IMR-90 (cell line): ENCODE data around the gene AJUBA. TPM values are rescaled to one million over a fixed set of nuclear protein-coding genes. Genes with fewer than 3 reads are reported as not detected.

Experiments used
- ATAC-seq: fragments of 200-7000 bp; cut with Tn5 transposase; 2 replicates; pipeline ENCODE4 v1.9.1; 2020; ENCODE audit warnings: low read depth, mild to moderate bottlenecking, moderate library complexity
- BruUV-seq: library from RNA; stranded (reverse); fragments of 400-500 nt; replicated peaks from 2 replicates; lab custom pipeline; 2021; lab: Mats Ljungman, UMichigan
- CTCF ChIA-PET: fragments of 300-600 bp; formaldehyde crosslinking; extraction: SDS; loops from one replicate; lab custom pipeline; 2021; ENCODE audit warnings: antibody characterized with exemption; lab: Yijun Ruan, JAX
- POLR2A ChIA-PET: fragments of 300-600 bp; sonication (Branson Sonifier 250); formaldehyde crosslinking; loops from one replicate; lab custom pipeline; 2022; ENCODE audit warnings: antibody characterized with exemption; ENCODE audit not compliant: unreplicated experiment; lab: Charles Lee
- DNase-seq: peaks from one replicate; pipeline ENCODE4 v3.0.0; 2013
- H2AFZ ChIP-seq: replicated peaks from 2 replicates; pipeline ENCODE3; 2013; ENCODE audit warnings: low read length, mild to moderate bottlenecking; ENCODE audit not compliant: poor library complexity
- H2AK5ac ChIP-seq: 2 replicates; pipeline ENCODE4 v1.6.1; 2013; ENCODE audit warnings: low read depth, low read length, inconsistent platforms
- H2AK9ac ChIP-seq: replicated peaks from 2 replicates; pipeline ENCODE3; 2013; ENCODE audit warnings: mild to moderate bottlenecking, low read depth, low read length, moderate library complexity; ENCODE audit not compliant: poor library complexity
- H2BK120ac ChIP-seq: 2 replicates; pipeline ENCODE4 v1.6.1; 2013; ENCODE audit warnings: low read depth, low read length, inconsistent platforms
- H2BK15ac ChIP-seq: 3 replicates; pipeline ENCODE4 v1.6.1; 2013; ENCODE audit warnings: low read depth, low read length, inconsistent platforms
- H2BK20ac ChIP-seq: 2 replicates; pipeline ENCODE4 v1.6.1; 2013; ENCODE audit warnings: low read depth, mild to moderate bottlenecking, inconsistent platforms, low read length, moderate library complexity
- H2BK5ac ChIP-seq: 2 replicates; pipeline ENCODE4 v1.6.1; 2013; ENCODE audit warnings: mild to moderate bottlenecking, low read depth, low read length, inconsistent platforms; ENCODE audit not compliant: poor library complexity, severe bottlenecking
- H3K14ac ChIP-seq: replicated peaks from 2 replicates; pipeline ENCODE4 v1.6.1; 2013; ENCODE audit warnings: low read depth, low read length, inconsistent platforms
- H3K18ac ChIP-seq: 2 replicates; pipeline ENCODE4 v1.6.1; 2013; ENCODE audit warnings: low read depth, low read length, control low read depth
- H3K23ac ChIP-seq: 2 replicates; pipeline ENCODE4 v1.6.1; 2013; ENCODE audit warnings: low read depth, low read length, inconsistent platforms
- H3K27ac ChIP-seq: 2 replicates; pipeline ENCODE4 v1.5.1; 2013; ENCODE audit warnings: mild to moderate bottlenecking, control low read depth, low read length; ENCODE audit not compliant: insufficient read depth
- H3K27me3 ChIP-seq: 2 replicates; pipeline ENCODE4 v1.6.1; 2013; ENCODE audit warnings: low read length; ENCODE audit not compliant: control insufficient read depth, insufficient read depth
- H3K36me3 ChIP-seq: 2 replicates; pipeline ENCODE4 v1.6.1; 2013; ENCODE audit warnings: low read length, mixed read lengths; ENCODE audit not compliant: control insufficient read depth, insufficient read depth
- H3K4ac ChIP-seq: 2 replicates; pipeline ENCODE4 v1.6.1; 2013; ENCODE audit warnings: low read depth, low read length, inconsistent platforms
- H3K4me1 ChIP-seq: 2 replicates; pipeline ENCODE4 v1.6.1; 2013; ENCODE audit warnings: low read length, mixed read lengths; ENCODE audit not compliant: control insufficient read depth, insufficient read depth
- H3K4me2 ChIP-seq: 2 replicates; pipeline ENCODE4 v1.6.1; 2013; ENCODE audit warnings: low read depth, mild to moderate bottlenecking, control low read depth, low read length, moderate library complexity
- H3K4me3 ChIP-seq: 2 replicates; pipeline ENCODE4 v1.5.1; 2013; ENCODE audit warnings: low read depth, mild to moderate bottlenecking, control low read depth, low read length, moderate library complexity; ENCODE audit not compliant: insufficient read depth
- H3K56ac ChIP-seq: 2 replicates; pipeline ENCODE4 v1.6.1; 2013; ENCODE audit warnings: low read length, inconsistent platforms; ENCODE audit not compliant: insufficient read depth; ENCODE audit errors: extremely low read depth
- H3K79me1 ChIP-seq, 2 experiments: 2 replicates each; pipeline ENCODE4 v1.6.1; 2013; ENCODE audit warnings: low read length in 2 of 2, inconsistent platforms in 1 of 2, low read depth in 1 of 2
- H3K9ac ChIP-seq: 2 replicates; pipeline ENCODE4 v1.6.1; 2013; ENCODE audit warnings: low read depth, low read length, control low read depth
- H3K9me1 ChIP-seq: 2 replicates; pipeline ENCODE4 v1.6.1; 2013; ENCODE audit warnings: low read length, inconsistent platforms; ENCODE audit not compliant: insufficient read depth
- H3K9me3 ChIP-seq: 2 replicates; pipeline ENCODE4 v1.6.1; 2013; ENCODE audit warnings: low read length; ENCODE audit not compliant: control insufficient read depth, insufficient read depth
- H4K20me1 ChIP-seq: 2 replicates; pipeline ENCODE4 v1.6.1; 2013; ENCODE audit warnings: low read length, inconsistent platforms; ENCODE audit not compliant: insufficient read depth
- H4K5ac ChIP-seq: 2 replicates; pipeline ENCODE4 v1.6.1; 2013; ENCODE audit warnings: mild to moderate bottlenecking, low read depth, low read length, control low read depth
- H4K8ac ChIP-seq, 2 experiments: 2 replicates each; pipeline ENCODE4 v1.6.1; 2013; ENCODE audit warnings: low read depth in 2 of 2, low read length in 2 of 2, control low read depth in 1 of 2, inconsistent platforms in 1 of 2
- H4K91ac ChIP-seq: 2 replicates; pipeline ENCODE4 v1.6.1; 2013; ENCODE audit warnings: low read depth, low read length, inconsistent platforms; ENCODE audit not compliant: insufficient read depth
- BHLHE40 ChIP-seq: fragments of 150-350 bp; IDR thresholded peaks from 2 replicates; pipeline ENCODE4 v1.6.1; 2016; ENCODE audit warnings: mild to moderate bottlenecking, low read depth, low read length
- CEBPB ChIP-seq: IDR thresholded peaks from 2 replicates; pipeline ENCODE4 v1.6.1; 2012; ENCODE audit warnings: low read depth, low read length, improper control_type of control experiment
- MAZ ChIP-seq: IDR thresholded peaks from 2 replicates; pipeline ENCODE4 v1.6.1; 2012; ENCODE audit warnings: low read depth, mild to moderate bottlenecking, low read length, improper control_type of control experiment, moderate library complexity, borderline replicate concordance
- MXI1 ChIP-seq: IDR thresholded peaks from 2 replicates; pipeline ENCODE4 v1.6.1; 2012; ENCODE audit warnings: low read depth, mild to moderate bottlenecking, low read length, moderate library complexity, borderline replicate concordance
- NFE2L2 ChIP-seq: fragments of 150-350 bp; IDR thresholded peaks from 2 replicates; pipeline ENCODE4 v1.6.1; 2016; ENCODE audit warnings: low read depth, mild to moderate bottlenecking, low read length
- POLR2A ChIP-seq: IDR thresholded peaks from 2 replicates; pipeline ENCODE4 v1.6.1; 2012; ENCODE audit warnings: mild to moderate bottlenecking, low read depth, low read length
- RCOR1 ChIP-seq: IDR thresholded peaks from 2 replicates; pipeline ENCODE4 v1.6.1; 2012; ENCODE audit warnings: mild to moderate bottlenecking, low read length, improper control_type of control experiment; ENCODE audit not compliant: insufficient replicate concordance
- RFX5 ChIP-seq: IDR thresholded peaks from 2 replicates; pipeline ENCODE4 v1.8.0; 2012; ENCODE audit warnings: low read depth, mild to moderate bottlenecking, low read length, moderate library complexity
- SMC3 ChIP-seq: fragments of 150-350 bp; IDR thresholded peaks from 2 replicates; pipeline ENCODE4 v1.6.1; 2016; ENCODE audit warnings: low read depth, mild to moderate bottlenecking, antibody characterized with exemption, low read length, moderate library complexity
- WGBS, 2 experiments: methylation state at CpG; one replicate each; pipeline versions ENCODE4 v1.1.5 to v1.1.7; 2013; ENCODE audit warnings: missing lambda C conversion rate in 2 of 2; ENCODE audit not compliant: insufficient read length in 1 of 2; ENCODE audit errors: extremely low coverage in 2 of 2; 5-methylcytosine and 5-hydroxymethylcytosine counted together
- dilution Hi-C: fragments of 300-500 bp; cut with HindIII; formaldehyde crosslinking; loops from one replicate; pipeline ENCODE4 v1.14.3; 2018; ENCODE audit warnings: low sequenced_read_pairs; ENCODE audit not compliant: unreplicated experiment
- in situ Hi-C: fragments of 300-500 bp; cut with MboI; formaldehyde crosslinking; loops from 3 replicates; pipeline ENCODE4 v1.14.3; 2019; ENCODE audit warnings: low sequenced_read_pairs, inconsistent platforms, mixed read lengths
- intact Hi-C: fragments of 100-400 bp; cut with micrococcal nuclease; formaldehyde crosslinking; loops from 2 replicates; pipeline ENCODE4 v1.10.0; 2022
- polyA plus RNA-seq, 3 experiments: library from polyadenylated mRNA; depleted of rRNA; stranded (reverse); fragments of >200 nt; gene quantifications; 2 replicates each; pipeline ENCODE4 v1.2.3, GENCODE V29; 2012; ENCODE audit warnings: low replicate concordance in 1 of 3
- total RNA-seq: library from RNA; depleted of rRNA; stranded (reverse); fragments of >200 nt; gene quantifications from 2 replicates; pipeline ENCODE4 v1.2.3, GENCODE V29; 2012
- TF ChIP-seq, protein P1 (sequence below): fragments of 150-350 bp; IDR thresholded peaks from 2 replicates; pipeline ENCODE4 v1.6.1; 2016; ENCODE audit warnings: low read depth, mild to moderate bottlenecking, low read length, moderate library complexity, borderline replicate concordance
- TF ChIP-seq, protein P2 (sequence below): conservative IDR thresholded peaks from 2 replicates; pipeline ENCODE4 v1.5.1; 2012; ENCODE audit warnings: mild to moderate bottlenecking, low read depth, low read length, improper control_type of control experiment
- TF ChIP-seq, protein P3 (sequence below): fragments of 150-350 bp; IDR thresholded peaks from 2 replicates; pipeline ENCODE4 v1.6.1; 2017; ENCODE audit warnings: mild to moderate bottlenecking, antibody characterized with exemption, low read length, low read depth

Gene AJUBA
- total and polyA plus RNA-seq, 2 of the 4 experiments (the other 2 are of a cell fraction): 46.4 to 67.6 TPM

DNA sequence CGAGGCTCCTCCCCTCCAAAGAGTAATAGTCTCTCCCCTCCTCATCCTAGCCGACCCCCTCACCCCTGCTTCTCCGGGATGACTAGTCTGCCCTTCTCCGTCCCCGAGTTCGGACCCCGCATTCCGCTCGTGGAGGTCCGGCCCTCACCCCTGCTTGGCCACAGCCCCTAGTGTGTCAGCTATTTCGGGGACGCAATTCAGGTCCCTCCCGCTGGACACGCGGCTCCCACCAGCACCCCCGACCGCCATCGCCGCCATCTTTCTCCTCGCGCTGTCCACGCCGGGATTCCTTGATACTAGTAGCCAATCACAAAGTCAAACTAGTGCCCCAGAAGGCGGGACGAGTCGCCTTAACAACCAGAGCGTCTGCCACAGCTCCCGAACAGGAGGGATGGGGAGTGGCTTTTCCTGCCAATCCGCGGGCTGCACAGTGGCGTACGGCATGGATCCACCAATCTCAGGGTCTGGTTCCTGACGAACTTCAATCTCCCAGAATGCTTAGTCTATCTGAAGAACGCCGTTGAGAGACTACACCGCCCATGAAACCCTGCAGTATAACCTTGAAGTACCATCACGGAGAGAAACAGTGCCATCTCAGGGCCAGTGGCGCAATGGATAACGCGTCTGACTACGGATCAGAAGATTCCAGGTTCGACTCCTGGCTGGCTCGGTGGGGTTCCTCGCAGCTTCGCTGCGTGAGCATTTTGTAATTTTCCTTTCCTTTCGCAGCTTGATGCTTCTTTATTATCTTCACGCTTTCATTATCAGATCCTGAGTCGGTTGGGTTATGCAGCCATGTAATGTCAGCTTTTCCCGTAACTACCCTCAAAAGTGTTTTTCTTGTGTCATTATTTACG is 53.0 kb downstream of the AJUBA start, which contains the start of gene PRMT5:
TSS of gene PRMT5 (minus strand) at position 273 of the 857 bp plus-strand sequence. CDS start at position 258, 15 bp downstream.
- Histone ChIP-seq H2BK5ac (peak within 1 kb of the TSS; percentile 72), H3K14ac (peak within 1 kb of the TSS; percentile 90), H2BK15ac (peak within 1 kb of the TSS; percentile 5; the same call in 1 of the 3 replicates), H3K4me1 (peaks cover 3% of the 10 kb centered on the region; the same call in 1 of the 2 replicates), H4K8ac (peak within 1 kb of the TSS; percentile 33 to 95), H3K27ac (peak within 1 kb of the TSS; percentile 82), H3K9ac (peak within 1 kb of the TSS; percentile 80), H3K79me1 (peaks cover 7 to 35% of the 10 kb centered on the region in 2 experiments), H2AK9ac (peak within 1 kb of the TSS; percentile 98), H3K9me3 (no peaks in the 10 kb centered on the region), H3K4me2 (peak within 1 kb of the TSS; percentile 83), H3K56ac (peak within 1 kb of the TSS; percentile 68), H3K4ac (peak within 1 kb of the TSS; percentile 84), H4K20me1 (no peaks in the 10 kb centered on the region), H2AFZ (peak within 1 kb of the TSS; percentile 99), H2BK20ac (no peak within 1 kb of the TSS), H3K9me1 (peaks cover 3% of the 10 kb centered on the region; the same call in 1 of the 2 replicates), H3K4me3 (peak within 1 kb of the TSS; percentile 64), H2BK120ac (peak within 1 kb of the TSS; percentile 34; the same call in 1 of the 2 replicates), H2AK5ac (peak within 1 kb of the TSS; percentile 76), H3K36me3 (peaks cover 13% of the 10 kb centered on the region), H4K91ac (peak within 1 kb of the TSS; percentile 83), H4K5ac (peak within 1 kb of the TSS; percentile 54), H3K23ac (peak within 1 kb of the TSS; percentile 59), H3K27me3 (no peaks in the 10 kb centered on the region), H3K18ac (peak within 1 kb of the TSS; percentile 11)
- dilution Hi-C loops (no loop called here), intact Hi-C loops (loop anchor here (2.0 kb wide), 2 partner anchors 53 to 133 kb away; partner anchors contain the start of gene AJUBA), in situ Hi-C loops (no loop called here)
- 0% methylated on average over 30 of the region's 51 CpGs; no CpG with 5 or more reads in 1 of the 2 experiments for WGBS, 2 experiments
- peak; percentile 100 for DNase-seq
- no TSS peak for BruUV-seq
- ATAC-seq: peak; percentile 97
- ChIA-PET CTCF (interaction anchor here (0.8 to 2.1 kb wide), 12 partner anchors 10 to 107 kb away, joined by 3 to 13 read pairs (median 4); partner anchors contain the start of genes AJUBA, HAUS4 and RBM23), POLR2A (interaction anchor here (0.5 kb wide), 1 partner anchor 95 kb away, joined by 9 read pairs; no protein-coding TSS in a partner anchor)
- TF ChIP-seq, protein P1, sequence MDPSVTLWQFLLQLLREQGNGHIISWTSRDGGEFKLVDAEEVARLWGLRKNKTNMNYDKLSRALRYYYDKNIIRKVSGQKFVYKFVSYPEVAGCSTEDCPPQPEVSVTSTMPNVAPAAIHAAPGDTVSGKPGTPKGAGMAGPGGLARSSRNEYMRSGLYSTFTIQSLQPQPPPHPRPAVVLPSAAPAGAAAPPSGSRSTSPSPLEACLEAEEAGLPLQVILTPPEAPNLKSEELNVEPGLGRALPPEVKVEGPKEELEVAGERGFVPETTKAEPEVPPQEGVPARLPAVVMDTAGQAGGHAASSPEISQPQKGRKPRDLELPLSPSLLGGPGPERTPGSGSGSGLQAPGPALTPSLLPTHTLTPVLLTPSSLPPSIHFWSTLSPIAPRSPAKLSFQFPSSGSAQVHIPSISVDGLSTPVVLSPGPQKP: no peak
- TF ChIP-seq MAZ: 0 out of 2 replicates have a peak, but pooled peaks have one; percentile 32
- 0 out of 2 replicates have a peak, but pooled peaks have one; percentile 6 for TF ChIP-seq NFE2L2
- TF ChIP-seq, protein P2, sequence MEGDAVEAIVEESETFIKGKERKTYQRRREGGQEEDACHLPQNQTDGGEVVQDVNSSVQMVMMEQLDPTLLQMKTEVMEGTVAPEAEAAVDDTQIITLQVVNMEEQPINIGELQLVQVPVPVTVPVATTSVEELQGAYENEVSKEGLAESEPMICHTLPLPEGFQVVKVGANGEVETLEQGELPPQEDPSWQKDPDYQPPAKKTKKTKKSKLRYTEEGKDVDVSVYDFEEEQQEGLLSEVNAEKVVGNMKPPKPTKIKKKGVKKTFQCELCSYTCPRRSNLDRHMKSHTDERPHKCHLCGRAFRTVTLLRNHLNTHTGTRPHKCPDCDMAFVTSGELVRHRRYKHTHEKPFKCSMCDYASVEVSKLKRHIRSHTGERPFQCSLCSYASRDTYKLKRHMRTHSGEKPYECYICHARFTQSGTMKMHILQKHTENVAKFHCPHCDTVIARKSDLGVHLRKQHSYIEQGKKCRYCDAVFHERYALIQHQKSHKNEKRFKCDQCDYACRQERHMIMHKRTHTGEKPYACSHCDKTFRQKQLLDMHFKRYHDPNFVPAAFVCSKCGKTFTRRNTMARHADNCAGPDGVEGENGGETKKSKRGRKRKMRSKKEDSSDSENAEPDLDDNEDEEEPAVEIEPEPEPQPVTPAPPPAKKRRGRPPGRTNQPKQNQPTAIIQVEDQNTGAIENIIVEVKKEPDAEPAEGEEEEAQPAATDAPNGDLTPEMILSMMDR: no peak
- TF ChIP-seq RFX5: 0 out of 2 replicates have a peak, but pooled peaks have one; percentile 22
- TF ChIP-seq MXI1: peak; percentile 95; the same call in 1 of the 2 replicates
- peak; percentile 91 for TF ChIP-seq POLR2A
- no peak for TF ChIP-seq RCOR1
- no peak for TF ChIP-seq BHLHE40
- TF ChIP-seq CEBPB: peak; percentile 74
- TF ChIP-seq SMC3: no peak
- TF ChIP-seq, protein P3, sequence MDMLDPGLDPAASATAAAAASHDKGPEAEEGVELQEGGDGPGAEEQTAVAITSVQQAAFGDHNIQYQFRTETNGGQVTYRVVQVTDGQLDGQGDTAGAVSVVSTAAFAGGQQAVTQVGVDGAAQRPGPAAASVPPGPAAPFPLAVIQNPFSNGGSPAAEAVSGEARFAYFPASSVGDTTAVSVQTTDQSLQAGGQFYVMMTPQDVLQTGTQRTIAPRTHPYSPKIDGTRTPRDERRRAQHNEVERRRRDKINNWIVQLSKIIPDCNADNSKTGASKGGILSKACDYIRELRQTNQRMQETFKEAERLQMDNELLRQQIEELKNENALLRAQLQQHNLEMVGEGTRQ: peak; percentile 41
